HL-60 (cell line): Measurements from ENCODE around the gene AHR.

ENCODE experiments used
- CTCF ChIP-seq: IDR thresholded peaks from one replicate; pipeline ENCODE4 v1.5.1; 2011; ENCODE audit warnings: low read length, control low read depth, inconsistent platforms; ENCODE audit not compliant: insufficient read depth
- POLR2AphosphoS5 ChIP-seq: IDR thresholded peaks from 2 replicates; pipeline ENCODE4 v1.6.1; 2012; ENCODE audit warnings: low read depth
- REST ChIP-seq: IDR thresholded peaks from 2 replicates; pipeline ENCODE4 v1.6.1; 2012; ENCODE audit warnings: low read depth; ENCODE audit not compliant: insufficient replicate concordance

GRCh38 chr7:17274551-17275245 lies 23.8 kb upstream of the AHR start:
- TF ChIP-seq CTCF (no peak), REST (no peak), POLR2AphosphoS5 (no peak)
